Fibroblast of skin of back (primary cell): ENCODE data around the gene MFSD8.
"Not testable (repeated sequence)": the region's sequence is repeated elsewhere in the genome, so short reads cannot be mapped to it uniquely, and the experiment has no call there.

Experiments used
- DNase-seq: peaks from one replicate; pipeline ENCODE4 v3.0.0-alpha.2; 2013

The MFSD8 gene

GRCh38 chr4:127936974-127937373 is 28.0 kb downstream of the MFSD8 start:
- DNase-seq = peak; percentile 73

GRCh38 chr4:127931836-127932235 is 33.1 kb downstream of the MFSD8 start:
- not testable (repeated sequence) for DNase-seq

GRCh38 chr4:127930175-127930574 is 34.8 kb downstream of the MFSD8 start:
- no peak for DNase-seq

- not testable (repeated sequence) for DNase-seq
Measured at GRCh38 chr4:127925720-127926119, 39.3 kb downstream of the MFSD8 start.

GRCh38 chr4:127922226-127922625 is 42.7 kb downstream of the MFSD8 start:
- DNase-seq = no peak

GRCh38 chr4:127920521-127920920 is 44.5 kb downstream of the MFSD8 start:
- no peak for DNase-seq

- no peak for DNase-seq
Measured at GRCh38 chr4:127917151-127917550, 47.8 kb downstream of the MFSD8 start.

GRCh38 chr4:127916512-127916911 is 48.5 kb downstream of the MFSD8 start:
- no peak for DNase-seq

- DNase-seq = no peak
Measured at GRCh38 chr4:127905029-127905428, 59.9 kb downstream of the MFSD8 start.

GRCh38 chr4:127899682-127900081 is 65.3 kb downstream of the MFSD8 start:
- not testable (repeated sequence) for DNase-seq

GRCh38 chr4:127896528-127896927 is 68.4 kb downstream of the MFSD8 start:
- DNase-seq = no peak

- DNase-seq = no peak
Measured at GRCh38 chr4:127896069-127896468, 68.9 kb downstream of the MFSD8 start.

- no peak for DNase-seq
Measured at GRCh38 chr4:127889903-127890302, 75.1 kb downstream of the MFSD8 start.

- DNase-seq = no peak
Measured at GRCh38 chr4:127888559-127888958, 76.4 kb downstream of the MFSD8 start.

GRCh38 chr4:127881563-127881864 is 83.5 kb downstream of the MFSD8 start:
- DNase-seq = no peak

- DNase-seq = peak; percentile 95
Measured at GRCh38 chr4:127880763-127881562, 84.0 kb downstream of the MFSD8 start, which contains the start of gene PLK4. PLK4 (plus strand) TSS chr4:127880893; CDS start chr4:127881135, 242 bp downstream.

GRCh38 chr4:127875791-127876190 is 89.2 kb downstream of the MFSD8 start:
- no peak for DNase-seq

- peak; percentile 77 for DNase-seq
Measured at GRCh38 chr4:127870688-127871087, 94.3 kb downstream of the MFSD8 start.

GRCh38 chr4:127870281-127870680 is 94.7 kb downstream of the MFSD8 start:
- DNase-seq = no peak

GRCh38 chr4:127868196-127868595 is 96.8 kb downstream of the MFSD8 start:
- DNase-seq = peak; percentile 44
